HG03175 (cell line): ENCODE data around the gene KITLG.
"Not testable (repeated sequence)": the region's sequence is repeated elsewhere in the genome, so short reads cannot be mapped to it uniquely, and the experiment has no call there.

Source experiments
- ATAC-seq: cut with Tn5 transposase; IDR thresholded peaks from one replicate; pipeline ENCODE4 v1.9.1; 2021; ENCODE audit warnings: mild to moderate bottlenecking, moderate library complexity; ENCODE audit not compliant: unreplicated experiment

The KITLG gene

DNA sequence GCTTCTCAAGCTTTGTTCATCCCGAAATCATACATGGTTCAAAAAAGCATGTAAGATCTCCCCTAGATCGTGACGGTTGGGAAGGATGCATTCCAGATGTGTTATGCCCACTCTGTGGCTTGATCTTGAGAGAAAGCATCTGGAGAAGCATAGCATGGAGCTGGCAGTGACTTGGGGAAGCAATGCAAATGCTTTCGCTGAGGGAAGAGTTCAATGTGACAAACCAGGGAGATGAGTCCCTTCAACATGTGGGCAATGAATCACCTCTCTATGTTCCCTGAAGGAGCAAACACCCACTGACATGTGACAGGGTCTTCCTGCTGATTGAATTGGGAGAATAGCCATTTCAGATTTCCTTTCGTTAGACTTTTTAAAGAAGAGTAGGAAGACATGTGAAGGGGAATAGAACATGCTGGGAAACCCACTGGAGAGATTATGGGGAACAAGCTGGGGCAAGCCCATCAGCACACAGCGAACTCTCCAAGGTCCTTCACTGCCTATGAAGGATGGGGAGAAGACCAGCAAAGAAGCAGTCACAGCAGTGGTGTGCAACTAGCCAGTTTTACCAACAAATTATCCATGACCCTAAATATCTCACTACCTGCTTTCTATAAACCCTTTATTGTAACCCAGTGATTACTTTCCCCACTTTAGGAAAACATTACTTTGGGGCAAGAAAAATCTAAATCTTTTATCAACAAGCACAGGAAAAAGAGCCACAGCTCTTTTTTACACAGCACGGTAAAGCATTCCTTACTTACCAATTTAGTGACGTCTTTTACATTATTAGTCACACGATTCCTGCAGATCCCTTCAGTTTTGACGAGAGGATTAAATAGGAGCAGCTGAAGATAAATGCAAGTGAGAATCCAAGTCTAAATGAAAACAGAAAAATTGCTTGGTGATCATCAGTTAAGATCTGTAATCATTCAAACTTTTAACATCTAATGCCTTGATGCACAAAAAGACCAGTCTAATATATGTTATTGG, 35.0 kb downstream of the KITLG start:
- ATAC-seq: no peak

DNA sequence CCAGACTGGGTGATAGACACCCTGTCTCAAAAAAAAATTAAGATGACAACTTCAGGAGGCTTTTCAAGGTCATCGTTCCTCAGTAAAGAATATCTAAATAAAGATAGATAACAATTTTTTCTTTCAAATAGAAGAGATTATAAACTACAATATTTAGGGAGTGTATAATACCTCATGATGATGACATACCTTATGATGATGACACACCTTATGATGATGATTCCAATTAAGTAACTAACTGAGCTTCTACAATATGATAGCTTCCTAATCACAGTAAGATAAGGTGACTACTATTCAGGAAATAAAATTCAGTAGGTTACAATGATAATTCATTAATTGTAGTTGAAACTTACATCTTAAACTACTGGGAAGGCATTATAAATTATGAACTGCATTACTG, 40.4 kb downstream of the KITLG start:
- ATAC-seq: no peak

DNA sequence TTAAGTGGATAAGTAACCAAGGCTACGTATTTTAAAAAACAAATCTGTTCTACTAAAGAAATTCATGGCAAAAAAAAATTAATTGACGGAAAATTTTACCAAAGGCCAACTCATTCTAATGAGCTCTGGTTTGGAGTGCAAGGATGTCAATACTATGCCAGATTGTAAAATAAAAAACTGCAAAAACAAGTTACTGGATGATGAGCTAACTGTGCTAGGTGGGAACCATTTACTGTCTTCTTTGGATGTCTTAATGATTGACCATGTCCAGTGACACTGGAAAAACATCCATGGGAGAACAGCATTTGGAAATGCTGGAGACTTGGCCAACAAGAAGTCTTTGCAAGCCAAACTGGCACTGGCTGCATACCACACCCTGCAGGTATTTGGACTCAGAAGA, 41.6 kb downstream of the KITLG start:
- no peak for ATAC-seq

DNA sequence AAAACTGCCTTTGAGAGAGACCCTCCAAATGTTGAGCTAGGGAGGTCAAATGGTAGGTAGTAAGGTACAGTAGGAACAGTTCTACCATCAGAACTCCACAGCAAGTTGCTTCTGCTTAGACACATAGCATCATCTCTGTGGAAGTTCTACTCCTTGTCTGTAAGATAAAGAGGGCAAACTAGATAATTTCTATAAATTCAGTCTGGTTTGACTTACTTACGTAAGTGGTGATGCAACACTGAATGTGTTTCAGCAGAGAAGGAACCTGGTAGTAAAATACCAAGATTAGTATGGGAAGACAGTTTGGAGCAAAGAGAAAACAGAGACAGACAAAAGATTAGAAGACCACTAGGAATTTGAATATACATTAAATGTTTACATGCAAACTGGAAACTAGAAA, 42.0 kb downstream of the KITLG start:
- no peak for ATAC-seq

DNA sequence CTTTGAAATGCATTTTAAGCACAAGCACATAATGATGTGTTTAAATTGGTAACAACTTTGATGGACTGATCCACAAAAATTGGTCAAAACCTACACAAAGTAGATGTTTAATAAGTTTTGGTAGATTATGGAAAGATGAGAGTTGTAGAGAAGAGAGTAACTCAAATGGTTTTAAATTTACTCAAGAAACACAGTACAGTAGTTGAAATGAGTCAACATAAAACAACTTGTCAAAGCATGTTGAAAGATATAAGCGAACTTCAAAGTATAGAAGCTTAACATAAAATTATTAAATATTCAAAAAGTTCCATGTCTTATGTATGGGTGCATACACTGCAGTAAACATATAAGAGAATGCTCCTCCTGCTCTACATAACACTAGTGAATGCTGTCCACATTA, 49.4 kb downstream of the KITLG start:
- ATAC-seq: no peak

DNA sequence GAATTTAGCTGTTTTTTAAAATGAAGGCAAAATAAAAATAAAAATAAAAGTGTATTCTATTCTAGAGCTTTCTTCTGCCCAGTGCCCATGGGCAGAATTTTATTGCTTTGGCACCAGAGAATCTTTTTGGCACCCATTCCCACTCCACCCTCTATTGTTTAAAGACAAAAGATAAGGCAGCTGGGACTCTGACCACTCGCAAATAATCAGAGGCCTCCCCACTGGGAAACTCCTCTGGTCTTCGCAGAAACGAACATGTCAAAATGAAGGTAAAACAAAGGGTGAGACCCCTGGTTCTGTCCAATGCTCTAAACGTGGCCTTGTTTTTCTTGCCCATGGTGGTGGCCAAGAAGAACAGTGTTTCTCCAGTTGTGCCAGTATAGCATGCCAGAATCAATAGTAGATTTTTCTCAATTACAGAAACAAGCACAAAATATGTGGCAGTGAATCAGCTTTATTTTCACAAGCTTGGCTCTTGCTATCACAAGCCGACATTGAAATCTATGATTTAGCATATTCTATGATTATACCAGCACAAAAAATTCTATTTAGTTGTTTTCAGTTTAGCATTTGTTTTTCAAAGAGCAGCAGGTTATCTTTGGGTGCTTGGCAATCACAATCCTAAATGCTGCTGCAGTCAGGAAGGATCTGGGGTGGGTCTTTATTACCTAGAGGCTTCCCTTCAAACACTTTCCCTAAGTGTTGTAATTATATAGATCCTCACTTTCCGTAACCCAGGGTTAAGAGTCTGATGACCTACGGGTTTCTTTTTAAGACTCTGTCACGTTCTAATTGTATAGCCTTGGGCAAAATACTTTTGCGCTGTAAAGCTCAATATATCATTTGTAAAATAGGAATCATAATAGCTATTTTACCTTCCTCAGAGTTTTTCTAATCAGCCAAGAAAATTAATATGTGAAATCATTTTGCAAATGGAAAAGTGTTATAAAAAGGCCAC, 50.5 kb downstream of the KITLG start:
- ATAC-seq: no peak

DNA sequence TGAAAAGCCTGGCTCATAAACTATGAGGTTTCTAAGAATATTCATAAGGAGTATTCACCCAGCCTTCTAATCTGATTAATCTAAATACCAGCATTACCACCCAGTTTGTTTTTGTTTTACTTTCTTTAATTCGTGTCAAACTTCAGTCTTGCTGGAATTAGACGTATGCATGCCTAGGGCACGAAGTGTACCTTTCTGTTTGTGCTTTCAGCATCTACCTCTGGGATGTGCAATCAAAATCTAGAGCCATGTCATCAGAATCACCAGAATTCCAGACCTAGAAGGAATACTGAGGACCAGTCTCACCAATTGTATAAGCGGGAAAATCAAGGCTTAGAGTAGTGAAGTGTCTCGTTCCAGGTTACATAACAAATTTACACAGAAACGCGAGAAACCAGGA, 57.3 kb downstream of the KITLG start:
- no peak for ATAC-seq

DNA sequence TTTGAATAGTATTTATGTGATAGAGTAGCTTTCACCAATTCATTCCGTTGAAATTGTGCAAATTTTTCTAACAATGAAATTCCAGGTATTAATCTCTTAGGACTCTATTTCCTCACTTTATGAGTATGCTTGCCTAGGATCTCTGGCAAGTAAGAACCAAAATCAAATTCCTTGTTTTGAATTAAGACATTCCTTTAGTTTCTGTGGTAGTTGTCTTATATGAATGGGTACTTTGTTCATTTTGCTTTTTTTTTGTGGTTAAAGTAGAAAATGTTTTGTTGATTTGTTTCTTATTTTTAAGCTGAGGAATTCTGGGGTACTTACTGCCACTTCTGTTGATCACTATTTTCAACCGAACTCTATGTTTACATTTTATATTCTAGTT, 59.8 kb downstream of the KITLG start:
- no peak for ATAC-seq

DNA sequence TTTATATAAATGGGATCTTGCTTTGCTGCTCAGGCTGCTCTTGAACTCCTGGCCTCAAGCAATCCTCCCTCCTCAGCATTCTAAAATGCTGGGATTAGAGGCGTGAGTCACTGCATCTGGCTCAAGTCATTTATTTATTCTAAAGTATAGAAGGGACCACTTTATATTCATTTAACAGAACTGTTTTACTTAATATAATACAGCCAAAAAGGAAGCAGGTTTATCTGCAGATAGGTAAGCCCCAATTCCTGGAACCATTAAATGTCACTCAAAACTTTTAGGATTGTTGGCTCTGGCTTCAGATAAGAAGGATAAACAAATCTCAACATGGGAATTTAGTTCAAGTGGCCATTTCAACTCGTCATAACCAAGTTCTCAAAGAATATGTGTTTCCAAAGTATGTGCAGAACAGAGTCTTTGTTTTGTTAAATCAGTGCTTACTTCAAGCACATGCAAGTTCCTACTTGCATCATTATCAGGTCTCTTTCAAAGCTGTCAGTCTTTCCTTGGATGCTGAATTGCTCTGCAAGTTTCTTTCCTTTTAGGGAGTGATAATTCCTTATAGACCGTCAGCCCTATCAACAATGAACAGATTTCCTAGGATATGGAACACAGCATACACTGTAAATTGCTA, 60.4 kb downstream of the KITLG start:
- no peak for ATAC-seq

DNA sequence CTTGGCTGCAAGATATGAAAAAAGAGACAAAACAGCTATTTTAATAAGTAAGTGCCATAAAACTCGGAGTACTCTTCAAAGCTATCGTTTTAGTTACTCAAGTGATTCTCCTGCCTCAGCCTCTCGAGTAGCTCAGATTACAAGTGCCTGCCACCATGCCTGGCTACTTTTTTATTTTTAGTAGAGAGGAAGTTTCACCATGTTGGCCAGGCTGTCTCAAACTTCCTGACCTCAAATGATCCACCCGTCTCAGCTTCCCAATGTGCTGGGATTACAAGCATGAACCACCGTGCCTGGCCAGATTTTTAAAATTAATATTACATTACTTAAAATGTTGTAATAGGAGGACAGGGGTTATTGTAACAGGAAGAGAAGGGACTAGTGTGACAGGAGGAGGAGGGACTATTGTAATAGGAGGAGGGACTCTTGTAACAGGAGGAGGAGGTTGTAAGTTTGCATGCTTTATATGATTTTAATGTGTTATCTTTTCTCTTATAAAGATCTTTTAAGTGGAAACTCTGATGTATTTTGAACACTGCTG, 61.3 kb downstream of the KITLG start:
- ATAC-seq: no peak

DNA sequence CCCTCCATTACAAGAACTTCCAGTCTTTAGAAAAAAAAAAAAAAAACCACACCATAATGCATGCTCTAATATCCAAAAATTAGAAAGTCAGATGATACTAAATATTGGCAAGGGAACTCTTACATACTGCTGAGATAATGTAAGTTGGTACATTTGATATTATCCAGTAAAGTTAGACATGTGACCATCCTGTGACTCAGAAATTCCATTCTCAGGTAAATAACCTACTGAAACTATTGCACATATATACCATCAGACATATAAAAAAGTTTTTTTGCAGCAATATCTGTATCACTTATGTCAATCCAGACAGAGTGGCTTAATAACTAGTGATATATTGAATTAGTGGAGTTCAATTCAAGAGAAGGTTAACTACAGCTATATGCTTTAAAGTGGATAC, 63.5 kb downstream of the KITLG start:
- ATAC-seq: no peak

DNA sequence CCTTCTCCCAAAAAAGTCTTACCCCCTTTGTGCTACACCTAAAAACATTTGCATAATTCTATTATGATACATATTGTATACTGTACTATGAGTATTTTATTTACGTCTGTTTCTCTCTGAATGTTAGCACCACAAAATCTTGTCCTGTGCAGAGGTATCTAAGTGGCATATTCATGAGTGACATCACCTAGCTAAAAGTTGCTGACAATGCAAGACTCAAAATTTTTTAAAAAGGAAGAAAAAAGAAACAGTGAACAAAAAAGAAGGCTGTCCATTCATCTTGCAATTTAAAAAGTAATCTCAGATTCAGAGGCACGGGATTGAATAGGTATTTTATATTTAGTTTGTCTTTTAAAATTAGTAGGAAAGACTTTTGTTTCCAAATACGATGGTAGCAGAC, 69.4 kb downstream of the KITLG start:
- ATAC-seq: no peak

DNA sequence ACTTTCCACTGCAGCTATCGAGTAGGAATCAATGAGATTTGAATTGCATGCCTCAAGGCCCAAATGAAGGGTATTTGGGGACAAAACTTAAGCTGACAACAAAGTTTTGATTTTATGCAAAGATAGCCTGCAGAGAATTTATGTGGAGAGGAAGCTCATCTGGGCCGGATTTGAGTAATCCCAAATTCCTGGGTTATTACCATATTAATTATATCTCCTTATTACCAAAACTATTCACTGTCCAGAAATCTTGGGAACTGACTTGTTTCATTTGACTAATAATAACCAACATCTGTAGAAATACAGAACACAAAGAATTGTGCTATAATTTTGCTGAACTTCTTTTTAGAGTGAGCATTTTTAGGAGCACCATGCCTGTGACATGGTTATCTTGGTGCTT, 70.4 kb downstream of the KITLG start:
- no peak for ATAC-seq

DNA sequence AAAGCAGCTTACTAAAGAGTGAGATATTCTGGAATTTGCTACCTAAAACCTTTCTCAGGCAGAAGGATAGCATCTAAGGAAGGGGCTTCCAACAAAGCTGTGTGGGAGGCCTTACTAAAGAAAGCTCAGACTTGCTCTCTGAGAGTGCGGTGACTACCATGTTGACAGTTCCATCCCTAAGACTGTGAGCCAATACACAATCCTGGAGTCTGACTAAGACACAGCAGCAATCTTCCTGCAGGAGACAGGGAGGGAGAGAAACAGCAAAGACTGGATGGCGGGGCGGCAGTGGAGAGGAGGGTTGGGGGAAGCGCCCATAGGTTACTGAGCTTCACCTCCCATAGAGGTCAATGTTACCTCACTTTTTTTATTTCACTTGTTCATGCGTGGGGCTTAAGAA, 70.9 kb downstream of the KITLG start:
- no peak for ATAC-seq

DNA sequence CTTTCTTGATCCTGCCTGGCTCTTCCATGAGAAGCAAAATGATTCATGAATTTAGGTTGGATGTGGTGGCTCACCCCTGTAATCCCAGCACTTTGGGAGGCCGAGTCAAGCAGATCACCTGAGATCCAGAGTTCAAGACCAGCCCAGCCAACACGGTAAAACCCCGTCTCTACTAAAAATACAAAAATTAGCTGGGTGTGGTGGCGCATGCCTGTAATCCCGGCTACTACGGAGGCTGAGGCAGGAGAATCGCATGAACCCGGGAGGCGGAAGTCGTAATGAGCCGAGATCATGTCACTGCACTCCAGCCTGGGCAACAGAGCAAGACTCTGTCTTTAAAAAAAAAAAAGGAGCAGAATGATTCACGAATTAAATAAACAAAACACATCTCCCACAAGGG, 72.4 kb downstream of the KITLG start:
- ATAC-seq: not testable (repeated sequence)

DNA sequence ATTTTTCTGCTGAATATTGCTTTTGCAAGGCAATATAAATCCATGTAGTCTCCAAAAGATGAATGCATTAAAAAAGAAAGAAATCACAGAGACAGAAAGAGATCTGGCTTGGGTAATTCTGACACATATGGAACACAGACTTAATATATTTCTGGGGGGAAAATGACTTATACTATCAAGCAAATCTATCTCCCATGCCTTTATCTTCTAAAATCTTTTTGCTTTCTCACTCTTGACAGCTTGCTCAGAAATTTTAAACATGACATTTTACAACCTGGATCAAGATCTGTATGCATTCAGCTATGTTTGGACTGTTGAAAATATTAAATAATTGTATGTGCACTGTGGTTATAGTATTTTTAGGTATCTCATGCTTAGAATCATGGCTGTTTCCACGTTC, 73.0 kb downstream of the KITLG start:
- no peak for ATAC-seq

DNA sequence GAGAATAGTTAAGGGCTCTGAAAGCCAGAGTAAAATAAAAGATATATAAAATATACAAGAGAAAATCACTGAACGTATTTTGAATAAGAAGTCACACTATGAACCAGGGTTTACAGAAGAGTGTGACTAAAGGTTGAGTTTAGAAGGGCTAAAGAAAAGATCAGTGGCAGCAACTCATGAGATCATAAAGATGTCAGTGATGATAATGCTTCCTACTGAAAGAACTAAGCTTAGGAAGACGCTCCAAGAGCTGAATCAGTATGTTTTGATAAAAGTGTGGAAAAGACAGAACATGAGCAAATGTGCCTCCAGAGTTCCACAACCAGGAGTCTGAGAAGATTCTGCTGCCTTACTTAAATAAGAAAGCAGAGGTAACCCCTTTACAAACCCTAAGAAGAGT, 74.6 kb downstream of the KITLG start:
- ATAC-seq: no peak

DNA sequence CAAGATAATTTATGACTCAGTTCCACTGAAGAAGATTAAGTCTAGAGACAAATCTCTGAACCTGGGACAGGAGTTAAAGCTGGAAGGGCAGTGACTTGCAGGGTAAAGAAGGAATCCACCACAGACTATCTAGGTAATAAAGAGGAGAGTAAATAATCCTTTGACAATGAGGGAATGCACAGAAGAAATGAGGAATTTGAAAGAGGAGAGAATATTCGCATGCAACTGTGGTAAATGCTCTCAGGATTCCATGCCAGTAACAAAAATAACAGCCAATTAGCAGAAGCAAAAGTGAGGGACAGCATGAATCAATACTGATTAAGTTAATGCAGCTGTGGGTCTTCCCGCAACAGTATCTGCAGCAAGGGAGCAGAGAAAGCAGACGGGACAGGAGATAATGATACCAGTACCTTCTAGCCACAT, 77.0 kb downstream of the KITLG start:
- ATAC-seq: no peak

DNA sequence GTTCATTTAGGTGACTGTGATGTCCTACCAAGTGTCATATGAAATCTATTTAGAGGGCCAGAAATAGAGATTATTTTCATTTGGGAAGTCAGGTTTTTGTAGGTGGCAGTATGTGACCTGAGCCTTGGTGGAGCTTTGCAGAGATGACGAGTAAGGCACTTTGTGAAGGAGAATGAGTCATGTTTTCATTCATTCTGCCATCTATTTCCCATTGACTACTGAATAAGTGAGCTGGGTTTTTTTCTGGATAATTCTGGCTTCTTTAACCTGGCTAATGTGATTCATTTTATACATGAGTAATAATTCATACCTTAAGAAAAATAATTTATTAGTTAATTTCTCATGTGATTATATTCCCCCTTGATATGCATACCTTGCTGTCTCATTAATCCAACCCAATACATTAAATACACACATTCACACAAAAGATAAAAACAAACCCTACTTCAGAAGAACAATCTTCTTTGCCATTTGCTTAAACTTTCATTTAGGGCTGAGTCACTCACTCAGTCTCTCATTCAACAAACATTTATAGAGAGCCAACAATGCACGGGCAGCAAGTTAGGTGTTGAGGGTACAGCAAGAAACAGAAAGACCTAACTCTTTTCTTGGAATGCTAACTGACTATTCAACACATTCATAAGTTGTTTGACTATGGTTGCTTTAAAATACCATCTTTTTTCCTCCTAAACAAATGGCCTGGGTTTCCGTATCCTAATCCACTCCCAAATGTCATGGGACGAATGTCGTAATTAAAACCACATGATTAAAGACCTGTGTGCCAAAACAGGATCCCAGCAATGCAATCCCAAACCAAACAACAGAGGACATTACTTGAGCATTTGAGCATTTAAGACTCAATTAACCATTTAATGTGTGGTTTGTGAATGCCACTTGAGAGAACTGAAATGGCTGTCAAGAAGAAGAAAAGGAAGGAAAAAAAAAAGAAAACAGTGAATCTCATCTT, 78.0 kb downstream of the KITLG start:
- ATAC-seq: no peak

DNA sequence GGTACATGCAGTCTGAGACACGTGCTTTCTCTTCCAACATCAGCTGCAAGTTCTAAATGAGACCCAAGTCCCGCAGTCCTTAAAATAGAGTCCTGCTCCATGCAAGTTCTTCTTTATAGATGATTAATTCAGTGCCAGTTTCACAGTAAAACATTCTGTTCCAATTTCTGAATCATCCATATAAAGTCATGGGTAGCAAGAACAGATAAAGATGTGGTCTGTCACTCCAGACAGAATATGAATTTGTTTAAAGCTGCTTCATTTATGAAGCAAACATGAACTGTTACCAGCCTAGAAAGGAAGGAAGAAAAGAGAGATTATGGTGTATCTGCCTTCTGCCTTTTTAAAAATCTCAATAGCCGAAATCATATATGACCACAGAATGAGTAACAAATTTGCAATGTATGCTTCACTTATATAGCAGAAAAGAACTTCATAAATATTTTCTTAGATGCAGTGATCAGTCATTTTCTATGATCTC, 83.3 kb downstream of the KITLG start:
- ATAC-seq: no peak
